ENCODE data around the gene ARID1B.

The ARID1B gene

GRCh38 chr6:157253017-157253416, 475.8 kb downstream of the ARID1B start:
- no peaks in the 10 kb centered on the region for H3K36me3 ChIP-seq (ENCODE audit: control insufficient read depth in 4 of 4, insufficient read depth in 4 of 4, low read length in 3 of 4)
- ChIA-PET POLR2A (interaction anchor here (0.6 kb wide), 1 partner anchor 70 kb away, joined by 3 read pairs; the partner anchor contains the start of gene TMEM242), CTCF (interaction anchor here (0.9 to 1.7 kb wide), 3 partner anchors 10 to 27 kb away, joined by 4 to 6 read pairs (median 5); no protein-coding TSS in a partner anchor)
- H3K9me3 ChIP-seq (ENCODE audit: control extremely low read depth in 1 of 5, control insufficient read depth in 4 of 5, insufficient read depth in 2 of 5, low read depth in 1 of 5, low read length in 4 of 5), result peaks cover 0 to 4% (median 0%) of the 10 kb centered on the region in 5 experiments
- 97% methylated on average over 5 of the region's 7 CpGs for WGBS (ENCODE audit: insufficient coverage)
- H3K4me1 ChIP-seq (ENCODE audit: control extremely low read depth in 1 of 4, control insufficient read depth in 4 of 4, insufficient read depth in 4 of 4, low read length in 3 of 4), result no peaks in the 10 kb centered on the region
- no peak overlapping the region for H3K4me3 ChIP-seq (ENCODE audit: control insufficient read depth in 1 of 7, extremely low read depth in 1 of 7, insufficient read depth in 4 of 7, low read depth in 2 of 7, low read length in 6 of 7)
- peaks cover 0 to 3% (median 0%) of the 10 kb centered on the region in 5 experiments for H3K27me3 ChIP-seq (replicated peaks in 2 of 5; ENCODE audit: control insufficient read depth in 4 of 5, insufficient read depth in 5 of 5, low read length in 4 of 5)
- no peak overlapping the region for H3K27ac ChIP-seq (ENCODE audit: insufficient read depth in 1 of 2, low read depth in 1 of 2, low read length in 2 of 2, poor library complexity in 1 of 2, severe bottlenecking in 2 of 2)
- DNase-seq, result no peak

GRCh38 chr6:157253699-157254098, 476.5 kb downstream of the ARID1B start:
- CTCF ChIA-PET, result interaction anchor here (0.6 to 1.7 kb wide), 3 partner anchors 17 to 703 kb away, joined by 3 to 6 read pairs (median 4); no protein-coding TSS in a partner anchor
- POLR2A ChIA-PET, result no interaction called here
- no peak overlapping the region for H3K4me3 ChIP-seq (ENCODE audit: control insufficient read depth in 1 of 7, extremely low read depth in 1 of 7, insufficient read depth in 4 of 7, low read depth in 2 of 7, low read length in 6 of 7)
- H3K36me3 ChIP-seq (ENCODE audit: control insufficient read depth in 4 of 4, insufficient read depth in 4 of 4, low read length in 3 of 4), result no peaks in the 10 kb centered on the region
- no peak for DNase-seq
- no peak overlapping the region for H3K27ac ChIP-seq (ENCODE audit: insufficient read depth in 1 of 2, low read depth in 1 of 2, low read length in 2 of 2, poor library complexity in 1 of 2, severe bottlenecking in 2 of 2)
- peaks cover 0 to 2% (median 0%) of the 10 kb centered on the region in 5 experiments for H3K9me3 ChIP-seq (ENCODE audit: control extremely low read depth in 1 of 5, control insufficient read depth in 4 of 5, insufficient read depth in 2 of 5, low read depth in 1 of 5, low read length in 4 of 5)
- no peaks in the 10 kb centered on the region for H3K4me1 ChIP-seq (ENCODE audit: control extremely low read depth in 1 of 4, control insufficient read depth in 4 of 4, insufficient read depth in 4 of 4, low read length in 3 of 4)
- H3K27me3 ChIP-seq (replicated peaks in 2 of 5; ENCODE audit: control insufficient read depth in 4 of 5, insufficient read depth in 5 of 5, low read length in 4 of 5), result peaks cover 0 to 3% (median 0%) of the 10 kb centered on the region in 5 experiments
- 100% methylated on average over 2 of the region's 7 CpGs for WGBS (ENCODE audit: insufficient coverage)

GRCh38 chr6:157254538-157254937, 477.4 kb downstream of the ARID1B start:
- CTCF ChIA-PET, result interaction anchor here (1.8 kb wide), 1 partner anchor 20 kb away, joined by 5 read pairs; no protein-coding TSS in a partner anchor
- H3K36me3 ChIP-seq (ENCODE audit: control insufficient read depth in 4 of 4, insufficient read depth in 4 of 4, low read length in 3 of 4), result no peaks in the 10 kb centered on the region
- no peaks in the 10 kb centered on the region for H3K4me1 ChIP-seq (ENCODE audit: control extremely low read depth in 1 of 4, control insufficient read depth in 4 of 4, insufficient read depth in 4 of 4, low read length in 3 of 4)
- no peak for DNase-seq
- POLR2A ChIA-PET, result no interaction called here
- peaks cover 0 to 3% (median 0%) of the 10 kb centered on the region in 5 experiments for H3K27me3 ChIP-seq (replicated peaks in 2 of 5; ENCODE audit: control insufficient read depth in 4 of 5, insufficient read depth in 5 of 5, low read length in 4 of 5)
- H3K9me3 ChIP-seq (ENCODE audit: control extremely low read depth in 1 of 5, control insufficient read depth in 4 of 5, insufficient read depth in 2 of 5, low read depth in 1 of 5, low read length in 4 of 5), result no peaks in the 10 kb centered on the region
- H3K27ac ChIP-seq (ENCODE audit: insufficient read depth in 1 of 2, low read depth in 1 of 2, low read length in 2 of 2, poor library complexity in 1 of 2, severe bottlenecking in 2 of 2), result no peak overlapping the region
- WGBS (ENCODE audit: insufficient coverage), result 92% methylated on average over 1 of the region's 3 CpGs
- H3K4me3 ChIP-seq (ENCODE audit: control insufficient read depth in 1 of 7, extremely low read depth in 1 of 7, insufficient read depth in 4 of 7, low read depth in 2 of 7, low read length in 6 of 7), result no peak overlapping the region

DNA sequence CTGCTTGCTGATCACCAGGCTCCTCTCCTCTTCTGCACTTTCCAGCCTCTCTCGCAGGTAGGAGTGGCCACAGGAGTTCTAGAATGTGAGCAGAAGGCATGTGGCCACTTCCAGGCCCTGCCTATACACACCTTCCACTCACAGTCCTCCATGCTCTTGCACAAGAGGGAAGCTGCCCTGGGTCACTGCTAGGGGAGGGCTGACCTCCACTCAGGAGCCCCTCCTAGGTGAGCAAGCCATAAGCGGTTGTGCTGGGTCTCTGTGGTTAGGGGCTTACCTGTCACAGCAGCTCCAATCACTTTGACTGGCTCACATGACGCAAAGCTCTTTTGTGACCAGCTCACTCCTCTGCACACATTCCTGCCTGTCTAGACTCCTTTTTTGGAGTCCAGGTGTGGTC, 477.9 kb downstream of the ARID1B start:
- Histone ChIP-seq H3K36me3 (ENCODE audit: control insufficient read depth in 4 of 4, insufficient read depth in 4 of 4, low read length in 3 of 4) (no peaks in the 10 kb centered on the region), H3K4me1 (ENCODE audit: control extremely low read depth in 1 of 4, control insufficient read depth in 4 of 4, insufficient read depth in 4 of 4, low read length in 3 of 4) (no peaks in the 10 kb centered on the region), H3K9me3 (ENCODE audit: control extremely low read depth in 1 of 5, control insufficient read depth in 4 of 5, insufficient read depth in 2 of 5, low read depth in 1 of 5, low read length in 4 of 5) (no peaks in the 10 kb centered on the region), H3K27me3 (replicated peaks in 2 of 5; ENCODE audit: control insufficient read depth in 4 of 5, insufficient read depth in 5 of 5, low read length in 4 of 5) (no peaks in the 10 kb centered on the region), H3K4me3 (ENCODE audit: control insufficient read depth in 1 of 7, extremely low read depth in 1 of 7, insufficient read depth in 4 of 7, low read depth in 2 of 7, low read length in 6 of 7) (no peak overlapping the region), H3K27ac (ENCODE audit: insufficient read depth in 1 of 2, low read depth in 1 of 2, low read length in 2 of 2, poor library complexity in 1 of 2, severe bottlenecking in 2 of 2) (no peak overlapping the region)
- ChIA-PET CTCF (interaction anchor here (0.7 to 1.8 kb wide), 3 partner anchors 10 to 27 kb away, joined by 3 to 5 read pairs (median 4); no protein-coding TSS in a partner anchor), POLR2A (no interaction called here)
- WGBS (ENCODE audit: insufficient coverage), result 100% methylated on average over 3 of the region's 3 CpGs
- no peak for DNase-seq

GRCh38 chr6:157258878-157259277, 481.7 kb downstream of the ARID1B start:
- no peaks in the 10 kb centered on the region for H3K9me3 ChIP-seq (ENCODE audit: control extremely low read depth in 1 of 5, control insufficient read depth in 4 of 5, insufficient read depth in 2 of 5, low read depth in 1 of 5, low read length in 4 of 5)
- WGBS (ENCODE audit: insufficient coverage), result 88% methylated on average over 11 of the region's 11 CpGs
- H3K4me3 ChIP-seq (ENCODE audit: control insufficient read depth in 1 of 7, extremely low read depth in 1 of 7, insufficient read depth in 4 of 7, low read depth in 2 of 7, low read length in 6 of 7), result no peak overlapping the region

DNA sequence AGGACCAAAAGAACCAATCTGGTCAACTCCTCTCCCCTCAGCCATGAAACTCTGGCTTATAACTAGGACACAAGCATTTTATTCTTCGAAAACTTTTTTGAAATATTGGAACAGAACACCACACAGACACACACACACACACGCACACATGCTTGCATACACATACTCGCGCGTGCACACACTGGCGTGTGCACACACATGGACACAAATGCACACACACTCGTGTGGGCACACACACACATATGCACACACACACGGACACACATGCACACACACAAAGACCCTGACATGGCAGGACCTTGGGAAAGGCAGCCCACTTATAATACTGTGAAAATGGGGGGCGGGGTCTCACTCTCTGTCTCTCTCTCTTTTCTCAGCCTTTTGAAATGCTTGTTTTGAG, 482.3 kb downstream of the ARID1B start:
- Histone ChIP-seq H3K4me3 (ENCODE audit: control insufficient read depth in 1 of 7, extremely low read depth in 1 of 7, insufficient read depth in 4 of 7, low read depth in 2 of 7, low read length in 6 of 7) (no peak overlapping the region), H3K4me1 (ENCODE audit: control extremely low read depth in 1 of 4, control insufficient read depth in 4 of 4, insufficient read depth in 4 of 4, low read length in 3 of 4) (no peaks in the 10 kb centered on the region), H3K36me3 (ENCODE audit: control insufficient read depth in 4 of 4, insufficient read depth in 4 of 4, low read length in 3 of 4) (no peaks in the 10 kb centered on the region), H3K27ac (ENCODE audit: insufficient read depth in 1 of 2, low read depth in 1 of 2, low read length in 2 of 2, poor library complexity in 1 of 2, severe bottlenecking in 2 of 2) (no peak overlapping the region), H3K27me3 (replicated peaks in 2 of 5; ENCODE audit: control insufficient read depth in 4 of 5, insufficient read depth in 5 of 5, low read length in 4 of 5) (no peaks in the 10 kb centered on the region), H3K9me3 (ENCODE audit: control extremely low read depth in 1 of 5, control insufficient read depth in 4 of 5, insufficient read depth in 2 of 5, low read depth in 1 of 5, low read length in 4 of 5) (no peaks in the 10 kb centered on the region)
- POLR2A ChIA-PET, result no interaction called here
- WGBS (ENCODE audit: insufficient coverage), result 100% methylated on average over 9 of the region's 9 CpGs
- CTCF ChIA-PET, result interaction anchor here (1.4 kb wide), 2 partner anchors 24 to 29 kb away, joined by 4 read pairs; no protein-coding TSS in a partner anchor
- no peak for DNase-seq

More at GRCh38 chr6:157258878-157259277, 481.7 kb downstream of the ARID1B start:
- Histone ChIP-seq H3K4me1 (ENCODE audit: control extremely low read depth in 1 of 4, control insufficient read depth in 4 of 4, insufficient read depth in 4 of 4, low read length in 3 of 4) (no peaks in the 10 kb centered on the region), H3K36me3 (ENCODE audit: control insufficient read depth in 4 of 4, insufficient read depth in 4 of 4, low read length in 3 of 4) (no peaks in the 10 kb centered on the region), H3K27ac (ENCODE audit: insufficient read depth in 1 of 2, low read depth in 1 of 2, low read length in 2 of 2, poor library complexity in 1 of 2, severe bottlenecking in 2 of 2) (no peak overlapping the region), H3K27me3 (replicated peaks in 2 of 5; ENCODE audit: control insufficient read depth in 4 of 5, insufficient read depth in 5 of 5, low read length in 4 of 5) (no peaks in the 10 kb centered on the region)
- POLR2A ChIA-PET, result no interaction called here
- no peak for DNase-seq
- CTCF ChIA-PET, result interaction anchor here (1.4 to 1.5 kb wide), 3 partner anchors 14 to 28 kb away, joined by 4 to 7 read pairs (median 4); no protein-coding TSS in a partner anchor
